ENCODE results near the gene PAM.

The PAM gene

DNA sequence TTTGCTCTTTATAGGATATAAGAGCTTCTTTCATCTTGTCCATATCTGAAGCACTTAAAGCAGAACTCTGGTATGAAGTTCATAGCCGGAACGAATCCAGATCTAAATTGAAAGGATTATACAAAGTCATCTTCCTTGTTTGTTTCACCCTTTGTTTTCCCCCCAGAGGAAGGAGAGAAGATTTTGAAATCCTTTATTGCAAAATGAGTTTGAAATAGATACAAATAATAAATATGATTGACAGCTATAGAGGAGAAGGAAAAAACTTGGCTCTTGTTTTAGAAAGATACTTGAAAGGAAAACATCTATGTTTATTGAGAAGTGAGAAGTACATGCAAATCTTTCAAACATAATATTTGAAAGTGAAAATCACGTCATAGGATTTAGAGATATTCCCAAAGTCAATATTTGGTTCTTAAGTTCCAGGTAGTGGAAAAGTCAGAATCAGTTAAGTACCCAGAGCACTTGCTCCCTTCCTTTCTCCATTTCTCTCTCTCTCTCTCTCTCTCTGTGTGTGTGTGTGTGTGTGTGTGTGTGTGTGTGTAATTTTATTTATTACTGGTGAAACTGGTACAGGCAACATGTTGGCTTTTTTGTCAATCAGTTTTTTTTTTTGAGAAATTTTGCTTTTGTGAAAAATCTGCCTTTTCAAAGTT is 27.2 kb downstream of the PAM start:
- DNase-seq: no peak

DNA sequence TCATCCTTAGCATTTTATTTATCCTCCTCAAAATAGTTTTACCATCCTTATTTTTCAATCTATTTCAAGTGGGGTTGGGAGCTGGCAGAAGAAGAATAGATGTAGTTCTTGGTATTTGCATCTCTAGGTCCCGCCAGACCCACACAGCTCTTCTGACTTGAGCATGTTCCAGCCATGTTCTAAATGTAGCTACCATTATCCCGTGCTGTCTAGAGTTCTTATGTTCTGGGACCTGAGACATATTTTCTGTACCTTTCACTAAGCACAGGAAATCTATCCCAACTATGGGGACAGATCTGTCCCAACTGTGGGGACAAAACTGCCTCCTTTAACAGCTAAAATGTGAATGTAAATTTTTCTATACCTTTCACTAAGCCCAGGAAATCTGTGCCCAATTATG is 32.0 kb downstream of the PAM start:
- no peak for DNase-seq

DNA sequence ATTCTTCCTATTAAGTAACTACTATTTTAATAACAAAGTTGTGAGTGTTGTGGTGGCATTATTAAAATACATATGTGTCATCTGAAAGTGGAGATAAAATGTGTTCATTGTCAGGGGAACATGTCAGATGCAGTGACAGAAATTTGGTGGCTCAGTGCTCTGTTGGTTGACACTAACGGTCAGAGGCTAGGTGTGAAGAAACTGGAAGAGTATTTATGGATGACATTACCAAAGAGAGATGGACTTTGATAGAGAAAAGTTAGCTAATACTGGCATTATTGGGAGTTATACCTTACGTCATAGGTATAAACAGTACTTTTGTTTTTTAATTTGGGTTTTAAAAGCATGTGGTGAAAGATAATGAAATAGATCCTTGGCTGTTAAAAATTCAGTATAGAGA is 33.7 kb downstream of the PAM start:
- DNase-seq: no peak

DNA sequence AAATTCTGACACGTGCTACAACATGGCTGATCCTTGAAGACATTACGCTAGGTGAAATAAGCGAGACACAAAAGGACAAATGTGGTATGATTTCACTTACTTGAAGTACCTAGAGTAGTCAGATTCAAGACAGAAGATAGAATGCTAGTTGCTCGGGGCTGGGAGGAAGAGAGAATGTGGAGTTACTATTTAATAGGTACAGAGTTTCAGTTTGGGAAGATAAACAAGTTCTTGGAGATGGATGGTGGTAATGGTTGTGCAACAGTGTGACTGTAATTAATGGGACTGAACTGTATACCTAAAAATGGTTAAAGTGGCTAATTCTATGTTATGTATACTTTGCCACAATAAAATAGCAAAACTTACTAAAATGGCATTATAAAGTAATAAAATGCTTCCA is 34.4 kb downstream of the PAM start:
- DNase-seq: no peak

DNA sequence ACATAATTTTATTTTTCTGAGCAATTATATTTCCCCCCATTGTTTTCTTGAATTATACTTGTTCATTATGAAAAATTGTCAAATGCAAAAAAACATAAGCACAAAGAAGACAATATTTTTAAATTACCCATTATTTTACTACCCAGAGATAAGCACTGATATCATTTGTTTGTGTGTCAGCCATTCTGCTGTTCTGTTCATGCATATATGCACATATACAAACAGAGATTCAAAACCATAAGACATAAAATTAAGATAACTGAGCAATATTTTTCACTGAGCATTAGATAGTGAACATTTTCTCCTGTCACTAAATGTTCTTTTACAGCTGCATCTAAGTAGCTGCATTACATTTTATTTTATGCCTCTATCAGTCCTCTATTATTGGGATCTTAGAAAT is 35.6 kb downstream of the PAM start:
- no peak for DNase-seq

- no peak for DNase-seq
Observed at GRCh38 chr5:102792705-102793104, 37.6 kb downstream of the PAM start.

- DNase-seq: no peak
Observed at GRCh38 chr5:102794047-102794446, 38.9 kb downstream of the PAM start.

DNA sequence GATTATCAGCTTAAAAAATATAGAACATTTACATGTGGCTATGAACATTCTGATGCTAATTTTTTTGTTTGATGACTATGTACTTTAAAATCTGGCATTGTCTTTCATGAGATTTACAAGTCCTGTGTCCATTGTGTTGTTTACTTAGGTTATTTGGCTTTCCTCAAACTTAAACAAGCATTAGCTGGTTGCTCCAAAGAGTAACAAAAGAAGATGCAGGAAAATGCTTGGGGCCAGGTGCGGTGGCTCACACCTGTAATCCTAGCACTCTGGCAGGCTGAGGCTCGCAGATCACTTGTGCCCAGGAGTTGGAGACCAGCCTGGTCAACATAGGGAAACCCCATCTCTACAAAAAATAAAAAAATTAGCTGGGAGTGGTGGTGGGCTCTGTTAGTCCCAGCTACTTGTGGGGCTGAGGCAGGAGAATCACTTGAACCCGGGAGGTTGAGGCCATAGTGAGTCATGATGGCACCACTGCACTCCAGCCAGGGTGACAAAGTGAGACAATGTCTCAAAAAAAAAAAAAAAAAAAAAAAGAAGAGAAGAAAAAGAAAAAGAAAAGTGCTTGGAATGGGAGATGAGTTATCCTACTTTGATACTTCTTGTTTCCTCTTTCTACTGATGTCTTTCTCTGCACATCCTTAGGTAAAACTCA is 39.7 kb downstream of the PAM start:
- no peak for DNase-seq

DNA sequence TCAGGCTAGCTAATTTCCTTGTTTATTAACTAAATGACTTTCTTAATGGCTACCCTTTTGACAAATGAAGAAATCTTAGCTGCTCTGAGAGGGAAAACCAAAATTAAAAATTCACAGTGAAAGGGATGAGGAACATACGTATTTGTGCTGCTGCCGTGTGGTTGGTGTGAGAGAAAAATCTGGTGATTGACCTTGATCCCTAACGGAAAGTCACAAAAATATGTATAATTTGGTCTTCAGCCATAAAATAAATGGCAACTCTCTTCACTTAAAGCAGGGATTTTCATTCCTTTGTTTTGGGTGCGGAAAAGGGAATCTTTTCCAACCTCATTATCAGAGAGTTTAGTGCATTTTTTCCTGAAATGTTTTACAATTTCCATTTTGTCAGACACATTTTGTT is 40.4 kb downstream of the PAM start:
- no peak for DNase-seq

- DNase-seq: peak; percentile 79
Observed at GRCh38 chr5:102796009-102796408, 40.9 kb downstream of the PAM start.

DNA sequence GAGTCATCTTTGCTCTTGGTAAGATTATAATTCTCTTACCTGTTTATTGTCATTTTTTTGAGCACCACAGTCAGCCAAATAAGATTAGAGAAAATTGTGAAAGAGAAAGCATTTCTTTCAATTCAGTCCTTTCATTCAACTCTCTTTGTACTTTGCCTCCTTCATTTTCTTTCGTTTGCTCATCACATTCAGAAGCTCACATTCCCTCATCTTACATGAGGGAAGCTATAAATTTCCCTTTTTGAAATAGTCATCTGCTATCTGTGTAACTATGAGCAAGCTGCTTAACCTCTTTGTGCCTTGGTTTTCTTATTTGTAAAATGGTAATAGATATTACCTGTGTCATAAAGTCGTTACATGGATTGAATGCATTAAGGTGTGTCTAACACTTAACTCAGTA is 41.4 kb downstream of the PAM start:
- no peak for DNase-seq

DNA sequence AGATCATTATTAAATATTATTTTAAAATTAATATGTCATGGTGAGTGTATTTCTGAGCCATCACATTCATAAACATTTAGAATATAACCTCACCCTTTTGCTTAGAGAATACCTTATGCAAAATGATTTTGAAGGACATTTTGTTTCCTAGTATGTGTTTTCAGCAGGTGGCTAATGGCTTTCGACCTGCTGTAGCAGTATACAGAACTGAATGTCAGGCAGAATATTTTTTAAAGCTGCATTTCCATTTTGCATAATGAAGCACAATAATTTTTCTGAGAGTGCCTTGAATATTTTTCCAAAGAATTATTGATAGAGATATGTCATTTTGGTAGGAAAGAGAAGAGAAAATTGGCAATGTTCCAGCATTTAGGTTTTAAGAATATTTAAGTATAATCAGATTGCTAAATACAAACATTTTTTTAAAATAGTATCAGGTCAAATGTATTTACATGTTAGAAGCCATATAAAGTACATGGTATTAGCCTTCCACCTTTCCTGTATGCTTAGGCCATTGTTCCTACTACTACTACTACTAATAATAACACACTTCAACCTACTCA is 42.3 kb downstream of the PAM start:
- no peak for DNase-seq

DNA sequence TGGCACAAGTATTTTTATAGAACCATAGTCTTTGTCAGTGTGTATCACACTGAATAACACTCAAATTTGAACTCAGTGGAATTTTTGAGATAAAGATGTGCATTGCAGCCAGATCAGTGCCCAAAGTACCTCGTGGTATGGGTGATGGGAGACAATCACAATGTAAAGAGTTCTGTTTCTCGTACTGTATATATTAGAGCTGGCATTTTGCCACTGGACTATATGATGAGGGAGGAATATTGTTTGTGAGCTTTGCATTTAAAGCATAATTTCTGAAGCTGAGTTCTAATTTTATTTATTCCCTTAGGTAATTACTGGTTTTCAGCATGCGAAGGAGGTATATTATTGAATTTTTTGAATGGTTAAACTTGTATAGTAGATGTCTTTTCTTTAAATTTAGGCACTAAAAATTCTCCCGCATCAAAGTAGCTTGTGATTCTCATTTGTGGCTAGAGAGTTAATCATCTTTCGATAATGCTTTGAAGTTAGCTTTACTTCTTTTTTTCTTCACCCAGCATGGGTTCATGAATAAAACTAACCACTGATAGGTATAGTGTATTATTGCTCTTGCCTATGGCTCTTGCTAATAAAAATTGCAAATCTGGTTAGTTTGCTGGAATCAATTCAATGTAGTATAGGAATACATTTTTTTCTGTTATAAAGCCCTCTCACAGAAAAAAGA is 43.1 kb downstream of the PAM start:
- no peak for DNase-seq

DNA sequence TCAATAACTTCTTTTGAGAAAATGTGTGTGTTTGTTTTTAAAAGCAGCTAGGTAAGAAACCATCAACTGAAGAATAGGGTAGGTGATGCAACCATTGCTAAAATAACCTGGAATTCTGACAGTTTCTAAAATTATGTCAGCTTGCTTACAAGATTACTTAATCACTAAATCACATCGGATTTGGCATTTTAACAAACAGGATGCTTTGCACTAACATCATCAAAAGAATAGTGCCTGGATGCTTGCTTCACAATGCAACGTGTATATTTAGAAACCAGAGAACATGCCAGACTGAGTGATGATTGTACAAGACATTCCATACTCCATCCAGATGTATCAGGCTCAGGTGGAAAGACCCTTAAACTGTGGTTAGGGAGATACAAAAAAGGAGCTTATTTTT is 43.9 kb downstream of the PAM start:
- DNase-seq: no peak

- no peak for DNase-seq
Observed at GRCh38 chr5:102800427-102800826, 45.3 kb downstream of the PAM start.

GRCh38 chr5:102801371-102801770 is 46.3 kb downstream of the PAM start:
- DNase-seq: no peak

DNA sequence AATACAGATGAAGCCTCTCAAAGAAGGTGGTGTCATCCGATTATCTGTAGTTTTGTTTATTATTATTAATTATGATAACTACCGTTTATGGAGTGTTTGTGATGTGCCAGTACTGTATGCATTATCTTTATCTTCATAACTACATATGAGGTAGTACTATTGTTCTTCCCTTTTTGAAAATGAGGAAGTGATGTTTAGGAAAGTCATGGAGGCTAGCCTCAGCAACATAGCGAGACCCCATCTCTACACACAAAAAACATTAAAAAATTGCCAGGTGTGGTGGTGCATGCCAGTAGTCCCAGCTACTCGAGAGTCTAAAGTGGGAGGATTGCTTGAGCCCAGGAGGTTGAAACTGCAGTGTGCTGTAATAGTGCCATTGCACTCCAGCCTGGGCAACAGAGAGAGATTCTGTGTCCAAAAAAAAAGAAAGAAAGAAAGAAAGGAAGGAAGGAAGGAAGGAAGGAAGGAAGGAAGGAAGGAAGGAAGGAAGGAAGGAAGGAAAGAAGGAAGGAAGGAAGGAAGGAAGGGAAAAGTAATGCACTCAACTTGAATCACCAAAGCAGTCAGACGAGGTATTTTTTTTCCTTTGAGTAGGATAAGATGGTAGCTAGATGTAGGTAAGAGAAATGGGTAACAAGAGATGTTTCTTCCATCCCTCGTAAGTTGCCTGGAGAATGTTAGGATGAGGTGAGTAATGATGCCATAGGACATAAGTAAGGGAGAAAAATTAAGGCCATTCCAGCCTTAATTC is 47.8 kb downstream of the PAM start:
- no peak for DNase-seq

- DNase-seq: peak; percentile 59
Observed at GRCh38 chr5:102807878-102808502, 52.9 kb downstream of the PAM start.

DNA sequence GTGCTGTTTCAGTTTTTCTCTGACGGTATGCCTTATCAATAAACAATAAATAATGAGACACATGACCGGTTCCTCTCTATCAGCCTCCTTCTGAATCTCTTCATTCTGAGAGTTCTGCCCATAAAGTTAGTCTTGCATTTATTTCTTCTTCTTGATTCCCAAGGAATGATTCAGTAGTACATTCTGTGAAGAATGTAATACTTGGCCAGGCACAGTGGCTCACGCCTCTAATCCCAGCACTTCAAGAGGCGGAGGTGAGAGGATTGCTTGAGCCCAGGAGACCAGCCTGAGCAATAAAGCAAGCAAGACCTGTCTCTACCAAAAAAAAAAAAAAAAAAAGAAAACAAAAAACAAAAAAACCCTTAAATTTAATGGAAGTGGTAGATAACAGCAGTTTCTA is 53.9 kb downstream of the PAM start:
- no peak for DNase-seq

GRCh38 chr5:102811972-102812371 is 56.9 kb downstream of the PAM start:
- peak; percentile 46 for DNase-seq

- no peak for DNase-seq
Observed at GRCh38 chr5:102813740-102814139, 58.6 kb downstream of the PAM start.

DNA sequence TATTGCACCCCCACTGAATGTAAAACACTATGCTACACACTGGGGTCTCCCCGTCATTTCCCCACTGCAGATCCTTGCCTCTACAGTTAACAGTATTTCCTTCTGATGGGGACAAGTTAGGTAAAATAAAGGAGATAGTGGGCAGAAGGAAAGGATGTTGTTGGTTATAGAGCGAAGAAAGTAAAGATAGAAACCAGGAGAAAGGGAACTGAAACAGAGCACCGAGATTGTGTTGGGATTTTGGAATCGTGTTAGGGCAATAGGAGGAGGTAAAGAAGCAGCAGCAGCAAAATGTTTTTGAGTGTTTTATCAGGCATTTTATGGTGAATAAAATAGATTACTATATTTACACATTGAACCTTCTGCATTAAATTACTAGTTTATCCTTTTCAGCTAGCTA is 60.0 kb downstream of the PAM start:
- DNase-seq: no peak

Measured in NCI-H1092 (cell line).